Esophagus muscularis mucosa (tissue), 4 donors: ENCODE results near the gene MOCS1. TPM values are rescaled to one million over a fixed set of nuclear protein-coding genes. Genes with fewer than 3 reads are reported as not detected.

Source experiments
- DNase-seq: peaks from one replicate; pipeline ENCODE4 v3.0.0-alpha.2; 2017; ENCODE audit errors: extremely low spot score
- H3K27ac ChIP-seq, 4 donors: fragments of 200-600 bp; sonication (generic); replicated peaks in 1 of 4; 1 replicate in 3 of 4; 2 replicates in 1 of 4; pipeline ENCODE4 v1.5.1; 2016 to 2019; ENCODE audit warnings: mild to moderate bottlenecking in 1 of 4
- H3K27me3 ChIP-seq, 4 donors: fragments of 200-600 bp; sonication (generic); one replicate each; pipeline versions ENCODE4 v1.5.1 to v1.6.0; 2016 to 2019
- H3K36me3 ChIP-seq, 4 donors: fragments of 200-600 bp; sonication (generic); one replicate each; pipeline ENCODE4 v1.5.1; 2016 to 2019
- H3K4me1 ChIP-seq, 4 donors: fragments of 200-600 bp; sonication (generic); one replicate each; pipeline ENCODE4 v1.5.1; 2016 to 2019
- H3K4me3 ChIP-seq, 4 donors: fragments of 200-600 bp; sonication (generic); 1 replicate in 2 of 4; 2 replicates in 2 of 4; pipeline ENCODE4 v1.5.1; 2016 to 2019; ENCODE audit warnings: mild to moderate bottlenecking in 4 of 4, moderate library complexity in 1 of 4
- H3K9me3 ChIP-seq, 4 donors: fragments of 200-600 bp; sonication (generic); 1 replicate in 3 of 4; 2 replicates in 1 of 4; pipeline ENCODE4 v1.5.1; 2016 to 2019
- EP300 ChIP-seq: sonication (generic); formaldehyde crosslinking; IDR thresholded peaks from one replicate; pipeline ENCODE4 v1.6.1; 2017; ENCODE audit warnings: antibody characterized with exemption
- POLR2A ChIP-seq: fragments of 450-650 bp; IDR thresholded peaks from one replicate; pipeline ENCODE4 v1.6.1; 2017; ENCODE audit warnings: antibody characterized with exemption, moderate library complexity, mild to moderate bottlenecking, low read depth
- POLR2AphosphoS5 ChIP-seq, 2 donors: sonication (generic); formaldehyde crosslinking; IDR thresholded peaks; one replicate each; pipeline ENCODE4 v1.6.1; 2017; ENCODE audit warnings: antibody characterized with exemption in 2 of 2
- WGBS: methylation state at CpG from one replicate; pipeline ENCODE4 v1.1.5; 2018; 5-methylcytosine and 5-hydroxymethylcytosine counted together
- intact Hi-C: fragments of 100-400 bp; cut with DNase I; formaldehyde crosslinking; loops from one replicate; pipeline ENCODE4 v1.15.1; 2023
- total RNA-seq, 4 donors: library from RNA; depleted of rRNA; stranded (reverse); fragments of >200 nt; gene quantifications; one replicate each; pipeline versions ENCODE4 v1.1.0 to v1.2.1, GENCODE V29; 2016
- TF ChIP-seq, protein P1 (sequence below), 3 experiments: fragments of 200-600 bp in 2 of 3; fragments of 450-650 bp in 1 of 3; sonication (generic) in 2 of 3; IDR thresholded peaks; one replicate each; pipeline ENCODE4 v1.5.1; 2017 to 2019; ENCODE audit warnings: antibody characterized with exemption in 3 of 3, mild to moderate bottlenecking in 2 of 3, moderate library complexity in 1 of 3

The MOCS1 gene
- total RNA-seq, 4 donors from 2014 or later: 19.1 to 37.3 (median 28.0) TPM

DNA sequence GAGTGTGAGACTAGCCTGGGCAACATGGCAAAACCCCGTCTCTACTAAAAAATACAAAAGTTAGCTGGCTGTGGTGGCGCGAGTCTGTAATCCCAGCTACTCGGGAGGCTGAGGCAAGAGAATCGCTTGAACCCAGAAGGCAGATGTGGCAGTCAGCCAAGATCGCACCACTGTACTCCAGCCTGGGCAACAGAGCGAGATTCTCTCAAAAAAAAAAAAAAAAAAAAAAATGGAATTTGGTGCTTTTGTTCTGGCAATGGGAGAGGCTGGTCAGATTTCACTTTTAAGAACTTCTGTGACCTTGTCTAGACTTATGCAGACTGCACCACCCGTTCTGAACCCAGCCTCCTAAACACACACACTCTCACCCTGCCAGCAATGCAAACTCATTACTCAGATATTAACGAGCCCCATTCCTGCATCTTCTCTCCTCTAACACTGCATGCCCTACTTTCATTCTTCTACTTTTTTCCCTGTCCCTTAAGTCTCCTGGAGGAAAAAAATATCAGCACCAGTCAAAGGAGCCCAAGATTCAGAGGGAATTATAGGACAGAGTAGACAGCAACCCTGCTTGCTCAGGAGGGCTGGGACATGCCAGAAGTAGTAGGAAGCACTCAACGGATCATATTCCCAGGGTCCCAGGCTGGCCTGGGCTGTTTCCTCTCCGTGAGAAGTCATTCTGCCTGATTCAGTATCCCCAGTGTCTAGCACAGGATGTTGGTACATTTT lies 4.4 kb downstream of the MOCS1 start:
- peaks cover 56 to 78% (median 67%) of the 10 kb centered on the region in 4 donors for H3K4me1 ChIP-seq
- intact Hi-C loops: no loop called here
- peak overlapping the region in 2 of 4 donors; percentile 22 to 34 for H3K27ac ChIP-seq
- WGBS: 80% methylated on average over 11 of the region's 11 CpGs
- no peak overlapping the region for H3K4me3 ChIP-seq
- no peaks in the 10 kb centered on the region for H3K27me3 ChIP-seq
- DNase-seq: no peak
- TF ChIP-seq, protein P1, sequence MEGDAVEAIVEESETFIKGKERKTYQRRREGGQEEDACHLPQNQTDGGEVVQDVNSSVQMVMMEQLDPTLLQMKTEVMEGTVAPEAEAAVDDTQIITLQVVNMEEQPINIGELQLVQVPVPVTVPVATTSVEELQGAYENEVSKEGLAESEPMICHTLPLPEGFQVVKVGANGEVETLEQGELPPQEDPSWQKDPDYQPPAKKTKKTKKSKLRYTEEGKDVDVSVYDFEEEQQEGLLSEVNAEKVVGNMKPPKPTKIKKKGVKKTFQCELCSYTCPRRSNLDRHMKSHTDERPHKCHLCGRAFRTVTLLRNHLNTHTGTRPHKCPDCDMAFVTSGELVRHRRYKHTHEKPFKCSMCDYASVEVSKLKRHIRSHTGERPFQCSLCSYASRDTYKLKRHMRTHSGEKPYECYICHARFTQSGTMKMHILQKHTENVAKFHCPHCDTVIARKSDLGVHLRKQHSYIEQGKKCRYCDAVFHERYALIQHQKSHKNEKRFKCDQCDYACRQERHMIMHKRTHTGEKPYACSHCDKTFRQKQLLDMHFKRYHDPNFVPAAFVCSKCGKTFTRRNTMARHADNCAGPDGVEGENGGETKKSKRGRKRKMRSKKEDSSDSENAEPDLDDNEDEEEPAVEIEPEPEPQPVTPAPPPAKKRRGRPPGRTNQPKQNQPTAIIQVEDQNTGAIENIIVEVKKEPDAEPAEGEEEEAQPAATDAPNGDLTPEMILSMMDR (IDR thresholded peaks at IDR 0.05): no peak
- TF ChIP-seq POLR2AphosphoS5 (IDR thresholded peaks at IDR 0.05): no peak
- no peak for TF ChIP-seq POLR2A
- no peak for TF ChIP-seq EP300
- H3K36me3 ChIP-seq: peaks cover 4 to 22% (median 12%) of the 10 kb centered on the region in 4 donors
- no peaks in the 10 kb centered on the region for H3K9me3 ChIP-seq

DNA sequence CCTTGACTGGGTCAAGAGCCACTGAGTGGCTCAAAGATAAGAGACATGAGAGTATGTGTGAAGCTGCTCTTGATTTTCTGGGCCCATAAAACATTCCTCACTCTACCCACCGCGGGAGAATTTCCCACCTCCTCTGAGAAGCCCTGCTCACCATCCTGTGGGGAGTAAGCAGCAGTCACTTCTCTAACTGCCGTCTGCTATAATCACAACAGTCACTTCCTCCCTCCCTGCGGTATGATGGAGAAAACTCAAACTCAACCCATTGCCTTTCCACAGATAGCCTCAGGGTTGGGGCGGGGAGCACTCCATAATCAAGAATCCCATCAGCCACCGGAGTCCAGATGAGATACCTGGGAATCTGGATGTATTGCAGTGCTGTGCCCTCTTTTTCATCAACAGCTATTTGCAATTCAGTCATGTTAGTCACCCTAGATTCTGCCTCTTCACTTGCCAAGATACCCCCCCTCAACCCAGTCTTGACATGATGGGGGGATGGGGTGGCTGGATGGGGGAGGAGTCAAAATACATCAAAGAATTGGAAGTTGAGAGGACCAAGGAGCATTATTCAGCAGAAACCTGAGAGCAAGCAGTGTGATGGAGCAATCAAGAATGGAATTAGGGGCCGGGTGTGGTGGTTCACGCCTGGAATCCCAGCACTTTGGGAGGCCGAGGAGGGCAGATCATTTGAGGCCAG lies 5.1 kb downstream of the MOCS1 start:
- Histone ChIP-seq H3K4me3 (no peak overlapping the region), H3K27ac (no peak overlapping the region), H3K9me3 (no peaks in the 10 kb centered on the region), H3K27me3 (no peaks in the 10 kb centered on the region), H3K4me1 (peaks cover 51 to 73% (median 62%) of the 10 kb centered on the region in 4 donors), H3K36me3 (peaks cover 8 to 29% (median 19%) of the 10 kb centered on the region in 4 donors)
- no peak for DNase-seq
- 76% methylated on average over 8 of the region's 9 CpGs for WGBS
- TF ChIP-seq POLR2AphosphoS5 (IDR thresholded peaks at IDR 0.05) (no peak), EP300 (no peak), POLR2A (no peak)
- TF ChIP-seq, protein P1 (IDR thresholded peaks at IDR 0.05): no peak
- intact Hi-C loops: no loop called here

DNA sequence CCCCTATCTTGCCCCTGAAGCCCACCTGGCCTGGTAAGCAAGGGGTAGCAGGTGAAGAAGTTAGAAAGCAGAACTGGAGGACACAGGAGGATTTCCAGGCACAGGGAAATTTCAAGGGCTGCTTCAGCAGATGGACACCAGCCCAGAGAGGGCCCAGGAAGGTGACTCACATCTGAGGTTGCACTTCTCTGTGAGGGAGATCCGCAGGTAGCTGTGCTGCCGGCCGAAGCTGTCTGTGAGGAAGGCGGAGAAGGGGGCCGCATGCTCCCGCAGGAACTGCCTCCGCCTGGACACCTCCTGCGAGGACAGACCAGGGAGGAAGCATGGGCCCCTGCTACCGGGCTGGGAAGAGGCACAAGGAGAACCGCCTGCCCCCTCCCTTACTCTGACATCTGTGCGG lies 7.1 kb downstream of the MOCS1 start:
- intact Hi-C loops: no loop called here
- no peak for TF ChIP-seq POLR2AphosphoS5 (IDR thresholded peaks at IDR 0.05)
- no peak for TF ChIP-seq EP300
- TF ChIP-seq, protein P1 (IDR thresholded peaks at IDR 0.05): no peak
- TF ChIP-seq POLR2A: no peak
- H3K9me3 ChIP-seq: no peaks in the 10 kb centered on the region
- H3K4me3 ChIP-seq: no peak overlapping the region
- H3K4me1 ChIP-seq: peaks cover 36 to 64% (median 50%) of the 10 kb centered on the region in 4 donors
- H3K27me3 ChIP-seq: no peaks in the 10 kb centered on the region
- WGBS: 92% methylated on average over 11 of the region's 11 CpGs
- H3K27ac ChIP-seq: peak overlapping the region in 3 of 4 donors; percentile 5 to 23 (median 21)
- no peak for DNase-seq
- H3K36me3 ChIP-seq: peaks cover 18 to 49% (median 40%) of the 10 kb centered on the region in 4 donors

DNA sequence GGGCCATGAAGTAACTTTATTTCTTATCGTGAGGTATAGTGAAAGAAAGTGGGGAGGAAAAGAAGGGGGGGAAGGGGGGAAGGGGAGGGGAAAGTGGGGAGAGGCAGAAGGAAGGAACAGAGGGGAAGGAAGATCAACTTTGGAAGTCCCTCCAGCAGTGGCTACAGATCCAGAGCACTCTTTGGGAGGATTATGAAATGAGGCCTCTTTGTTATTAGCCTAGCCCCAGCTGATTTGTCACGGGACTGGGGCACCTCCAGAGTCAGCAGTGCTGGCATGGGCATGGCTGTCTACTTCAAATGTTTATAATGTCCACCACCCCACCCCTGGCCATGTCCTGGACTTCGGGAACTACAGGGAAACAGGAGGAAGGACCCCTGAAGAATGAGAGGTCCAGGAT lies 7.6 kb downstream of the MOCS1 start:
- H3K4me1 ChIP-seq: peaks cover 32 to 60% (median 45%) of the 10 kb centered on the region in 4 donors
- peaks cover 21 to 54% (median 44%) of the 10 kb centered on the region in 4 donors for H3K36me3 ChIP-seq
- no peak overlapping the region for H3K4me3 ChIP-seq
- TF ChIP-seq POLR2A (no peak), EP300 (no peak), POLR2AphosphoS5 (IDR thresholded peaks at IDR 0.05) (no peak)
- TF ChIP-seq, protein P1 (IDR thresholded peaks at IDR 0.05): no peak
- DNase-seq: no peak
- 80% methylated on average over 3 of the region's 3 CpGs for WGBS
- peak overlapping the region in 3 of 4 donors; percentile 5 to 23 (median 21) for H3K27ac ChIP-seq
- intact Hi-C loops: no loop called here
- H3K27me3 ChIP-seq: no peaks in the 10 kb centered on the region
- H3K9me3 ChIP-seq: no peaks in the 10 kb centered on the region
